Activated effector memory CD4-positive, alpha-beta T cell treated with Interleukin-2 at 50 U/mL for 16 hours (primary cell): Measurements from ENCODE around the gene MAN1A2.

Experiments
- DNase-seq: peaks from one replicate; pipeline ENCODE4 v3.0.0-alpha.2; 2020

MAN1A2 gene

DNA sequence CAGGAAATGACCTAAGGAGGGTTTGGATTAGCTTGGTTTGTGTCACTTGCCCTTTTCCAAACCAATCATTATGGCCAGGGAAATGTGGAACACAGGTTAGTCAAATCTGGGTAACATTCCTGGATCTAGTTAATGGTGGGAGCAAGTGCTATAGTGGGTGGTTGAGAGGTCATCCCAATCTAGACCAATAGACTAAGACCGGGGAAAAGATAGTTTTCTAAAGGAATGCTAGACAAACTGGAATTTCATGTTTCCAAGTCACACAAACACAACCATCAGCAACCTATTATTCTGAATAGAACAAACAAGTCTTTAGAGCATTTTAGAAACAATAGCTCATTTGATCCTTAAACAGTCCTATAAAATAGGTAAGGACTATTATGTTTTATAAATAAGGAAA, 4.3 kb upstream of the MAN1A2 start:
- no peak for DNase-seq

- DNase-seq: no peak
Observed at GRCh38 chr1:117363571-117364048, 3.6 kb upstream of the MAN1A2 start.

- DNase-seq: no peak
Observed at GRCh38 chr1:117364240-117364639, 3.0 kb upstream of the MAN1A2 start.

- DNase-seq: no peak
Observed at GRCh38 chr1:117365350-117366176, 1.7 kb upstream of the MAN1A2 start.

DNA sequence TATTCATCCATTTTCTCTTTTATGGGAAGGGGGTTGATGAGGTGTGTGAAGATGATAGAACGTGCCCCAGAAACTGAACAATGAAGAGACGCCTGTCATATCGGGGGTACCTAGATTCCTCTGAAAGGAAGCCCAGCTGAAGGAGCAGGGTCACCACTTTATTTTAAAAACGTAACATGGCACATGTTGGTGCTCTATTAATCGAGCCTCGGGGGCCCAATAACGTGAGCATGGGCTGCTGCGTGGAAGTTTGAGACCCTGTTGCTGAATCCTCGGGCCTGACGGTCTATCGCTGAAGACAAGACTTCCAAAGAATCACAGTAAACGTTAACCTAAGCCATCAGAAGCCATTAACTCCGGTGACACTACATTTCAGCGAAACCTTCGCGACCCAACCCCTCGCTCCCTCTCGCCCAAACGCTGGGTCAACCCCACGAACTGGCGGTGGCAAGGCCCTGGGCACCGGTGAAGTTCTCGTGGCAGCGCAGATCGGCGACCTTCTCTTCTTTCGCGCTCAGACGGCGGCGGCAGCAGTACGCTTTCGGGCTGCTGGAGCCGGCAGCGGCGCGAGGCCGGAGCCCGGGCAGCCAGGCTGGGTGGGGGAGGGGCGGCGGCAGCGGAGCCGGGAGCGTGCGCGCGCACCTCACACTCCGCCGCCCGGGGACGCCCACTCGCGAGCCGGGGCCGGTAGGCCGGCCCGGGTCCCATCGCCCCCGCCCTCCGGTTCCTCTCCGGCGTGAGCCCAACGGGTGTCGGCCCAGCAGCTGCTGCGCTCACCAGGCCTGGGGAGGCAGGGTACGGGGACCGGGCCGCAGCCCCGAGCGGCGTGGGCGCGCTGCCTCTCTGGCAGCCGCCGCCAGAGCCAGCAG, 838 bp upstream of the MAN1A2 start:
- DNase-seq: peak; percentile 77

GRCh38 chr1:117368116-117369108, 1.2 kb downstream of the MAN1A2 start:
- DNase-seq: no peak

- DNase-seq: no peak
Observed at GRCh38 chr1:117370071-117370470, 2.8 kb downstream of the MAN1A2 start.

- DNase-seq: no peak
Observed at GRCh38 chr1:117370509-117370908, 3.3 kb downstream of the MAN1A2 start.

- no peak for DNase-seq
Observed at GRCh38 chr1:117371441-117372151, 4.3 kb downstream of the MAN1A2 start.

- DNase-seq: no peak
Observed at GRCh38 chr1:117372863-117373412, 5.7 kb downstream of the MAN1A2 start.

- no peak for DNase-seq
Observed at GRCh38 chr1:117373932-117374331, 6.7 kb downstream of the MAN1A2 start.

DNA sequence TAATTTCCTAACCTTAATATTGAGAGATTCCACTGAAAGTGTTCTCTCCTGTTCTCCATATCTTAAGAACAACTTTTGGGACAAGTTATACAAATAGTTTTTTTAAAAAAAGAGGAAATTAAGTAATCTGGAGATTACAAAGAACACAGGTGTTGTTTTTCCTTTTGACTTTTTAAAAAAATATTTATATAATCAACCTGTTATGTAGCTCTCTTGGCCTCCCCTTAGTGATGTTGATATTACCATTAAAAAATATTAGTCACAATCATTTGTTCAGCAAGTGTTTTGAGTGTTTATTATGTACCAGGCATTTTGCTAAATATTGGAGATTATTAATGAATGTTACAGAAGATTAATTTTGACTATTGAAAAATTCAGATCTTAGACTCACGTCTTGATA, 8.1 kb downstream of the MAN1A2 start:
- no peak for DNase-seq

- DNase-seq: no peak
Observed at GRCh38 chr1:117387060-117387633, 19.9 kb downstream of the MAN1A2 start.

- no peak for DNase-seq
Observed at GRCh38 chr1:117388328-117388727, 21.1 kb downstream of the MAN1A2 start.

DNA sequence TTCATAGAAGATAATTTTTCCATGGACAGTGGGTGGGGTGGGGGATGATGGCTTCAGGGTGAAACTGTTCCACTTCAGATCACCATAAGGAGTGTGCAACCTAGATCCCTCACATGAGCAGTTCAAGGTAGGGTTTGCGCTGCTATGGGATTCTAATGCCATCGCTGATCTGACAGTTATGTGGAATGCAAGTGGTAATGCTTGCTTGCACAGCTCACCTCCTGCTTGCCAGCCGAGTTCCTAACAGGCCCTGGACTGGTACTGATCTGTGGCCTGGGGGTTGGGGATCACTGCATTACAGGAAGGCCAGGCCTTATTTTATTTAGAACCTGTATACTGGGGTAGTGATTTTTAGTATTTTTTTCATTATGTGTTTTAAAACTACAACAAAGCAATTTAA, 22.0 kb downstream of the MAN1A2 start:
- no peak for DNase-seq

GRCh38 chr1:117389779-117390178, 22.5 kb downstream of the MAN1A2 start:
- DNase-seq: no peak

- DNase-seq: no peak
Observed at GRCh38 chr1:117392771-117393170, 25.5 kb downstream of the MAN1A2 start.

DNA sequence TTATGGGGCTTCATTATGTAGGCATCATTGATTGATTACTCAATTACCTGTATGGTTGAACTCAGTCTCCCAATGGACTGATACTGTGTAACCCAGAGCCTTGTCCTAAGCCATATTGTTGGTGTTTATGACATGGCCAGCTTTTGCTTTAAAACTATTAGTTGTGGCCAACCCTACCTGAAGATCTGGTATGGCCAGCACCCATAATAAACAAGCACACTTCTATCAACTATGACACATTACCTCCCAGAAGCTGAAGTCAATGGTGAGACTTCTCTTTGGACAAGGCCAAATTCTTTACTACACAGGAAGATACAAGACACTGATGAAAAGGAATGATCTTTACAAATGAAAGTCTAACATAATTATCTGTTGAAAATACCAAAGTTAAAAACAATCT, 28.8 kb downstream of the MAN1A2 start:
- no peak for DNase-seq

- no peak for DNase-seq
Observed at GRCh38 chr1:117396636-117397035, 29.4 kb downstream of the MAN1A2 start.

GRCh38 chr1:117398957-117399356, 31.7 kb downstream of the MAN1A2 start:
- no peak for DNase-seq

GRCh38 chr1:117401761-117402160, 34.5 kb downstream of the MAN1A2 start:
- DNase-seq: no peak
